Endothelial cell of umbilical vein (primary cell): ENCODE results near the gene SOHLH1. TPM values are rescaled to one million over a fixed set of nuclear protein-coding genes. Genes with fewer than 3 reads are reported as not detected.

Experiments
- BruUV-seq: library from RNA; stranded (reverse); fragments of 400-500 nt; replicated peaks from 2 replicates; lab custom pipeline; 2021; lab: Mats Ljungman, UMichigan
- CTCF ChIA-PET: fragments of 300-600, 350-600 bp; sonication (Branson Sonifier 250); formaldehyde crosslinking; loops from one replicate; lab custom pipeline; 2021; ENCODE audit warnings: antibody characterized with exemption, inconsistent platforms; lab: Charles Lee
- POLR2A ChIA-PET: fragments of 300-600, 350-600 bp; sonication (Branson Sonifier 250); formaldehyde crosslinking; loops from one replicate; lab custom pipeline; 2021; ENCODE audit warnings: antibody characterized with exemption, inconsistent platforms; lab: Charles Lee
- DNase-seq: peaks from one replicate; pipeline ENCODE4 v3.0.0-alpha.2; 2011; ENCODE audit warnings: low read depth, low spot score
- FAIRE-seq: peaks from 2 replicates; lab custom pipeline; 2011; peaks lifted over from hg19 to GRCh38; lab: Jason Lieb, UNC
- H2AFZ ChIP-seq: 2 replicates; pipeline ENCODE4 v1.6.0; 2012; ENCODE audit warnings: low read depth, low read length, control low read depth, inconsistent platforms
- H3K27ac ChIP-seq: 2 replicates; pipeline ENCODE4 v1.5.1; 2011; ENCODE audit warnings: low read depth, mild to moderate bottlenecking, control low read depth, low read length, moderate library complexity; ENCODE audit not compliant: insufficient read depth
- H3K27me3 ChIP-seq, 2 experiments: 2 replicates each; pipeline versions ENCODE4 v1.6.0 to v1.6.1; 2011; ENCODE audit warnings: low read length in 2 of 2, mixed read lengths in 1 of 2; ENCODE audit not compliant: control insufficient read depth in 2 of 2, insufficient read depth in 2 of 2
- H3K36me3 ChIP-seq, 2 experiments: 2 replicates in 1 of 2; 3 replicates in 1 of 2; pipeline ENCODE4 v1.5.1; 2011; ENCODE audit warnings: low read length in 2 of 2, mild to moderate bottlenecking in 1 of 2, moderate library complexity in 1 of 2; ENCODE audit not compliant: control insufficient read depth in 2 of 2, insufficient read depth in 2 of 2; ENCODE audit errors: extremely low read depth in 1 of 2
- H3K4me1 ChIP-seq: 3 replicates; pipeline ENCODE4 v1.5.1; 2011; ENCODE audit warnings: mild to moderate bottlenecking, low read length; ENCODE audit not compliant: control insufficient read depth, insufficient read depth; ENCODE audit errors: extremely low read depth
- H3K4me2 ChIP-seq: 2 replicates; pipeline ENCODE4 v1.6.1; 2011; ENCODE audit warnings: low read length, control low read depth, mixed read lengths; ENCODE audit not compliant: insufficient read depth
- H3K4me3 ChIP-seq, 3 experiments: fragments of 200-600 bp in 1 of 3; sonication (generic), shearing (Covaris generic) in 1 of 3; replicated peaks in 1 of 3; 2 replicates each; pipeline ENCODE4 v1.5.1; 2011 to 2016; ENCODE audit warnings: control low read depth in 3 of 3, low read length in 3 of 3, mild to moderate bottlenecking in 2 of 3, inconsistent platforms in 1 of 3, low read depth in 1 of 3, moderate library complexity in 1 of 3; ENCODE audit not compliant: insufficient read depth in 1 of 3
- H3K79me2 ChIP-seq: 2 replicates; pipeline ENCODE4 v1.6.0; 2012; ENCODE audit warnings: low read length, inconsistent platforms; ENCODE audit not compliant: control insufficient read depth, insufficient read depth
- H3K9ac ChIP-seq: replicated peaks from 2 replicates; pipeline ENCODE3; 2011; ENCODE audit warnings: low read length, control low read depth; ENCODE audit not compliant: insufficient read depth; ENCODE audit errors: extremely low read depth
- H3K9me1 ChIP-seq: replicated peaks from 3 replicates; pipeline ENCODE4 v1.6.0; 2011; ENCODE audit warnings: mild to moderate bottlenecking, low read length; ENCODE audit not compliant: control insufficient read depth, insufficient read depth; ENCODE audit errors: extremely low read depth
- H3K9me3 ChIP-seq: replicated peaks from 2 replicates; pipeline ENCODE4 v1.5.1; 2012; ENCODE audit warnings: low read length, inconsistent platforms; ENCODE audit not compliant: control insufficient read depth, insufficient read depth
- H4K20me1 ChIP-seq: replicated peaks from 2 replicates; pipeline ENCODE3; 2011; ENCODE audit warnings: mild to moderate bottlenecking, low read length; ENCODE audit not compliant: control insufficient read depth, insufficient read depth; ENCODE audit errors: extremely low read depth
- EZH2 ChIP-seq: IDR thresholded peaks from 2 replicates; pipeline ENCODE4 v1.6.1; 2012; ENCODE audit warnings: borderline replicate concordance, low read depth, mild to moderate bottlenecking, moderate library complexity, low read length, inconsistent platforms; ENCODE audit not compliant: severe bottlenecking
- FOS ChIP-seq: IDR thresholded peaks from 2 replicates; pipeline ENCODE4 v1.6.1; 2011; ENCODE audit warnings: mild to moderate bottlenecking, low read length, moderate library complexity, borderline replicate concordance; ENCODE audit not compliant: insufficient read depth
- GATA2 ChIP-seq: IDR thresholded peaks from 2 replicates; pipeline ENCODE4 v1.7.0; 2011; ENCODE audit warnings: low read depth, mild to moderate bottlenecking, moderate library complexity, mixed read lengths, low read length; ENCODE audit not compliant: insufficient read length, insufficient read depth
- JUN ChIP-seq: IDR thresholded peaks from 2 replicates; pipeline ENCODE4 v1.6.1; 2011; ENCODE audit warnings: borderline replicate concordance, low read depth; ENCODE audit not compliant: insufficient read length, insufficient read depth
- MAX ChIP-seq: IDR thresholded peaks from 2 replicates; pipeline ENCODE4 v1.6.1; 2011; ENCODE audit not compliant: insufficient read depth, insufficient read length
- MYC ChIP-seq: IDR thresholded peaks from one replicate; pipeline ENCODE4 v1.6.1; 2011; ENCODE audit warnings: mild to moderate bottlenecking, low read depth, low read length
- POLR2A ChIP-seq: IDR thresholded peaks from 2 replicates; pipeline ENCODE4 v1.6.1; 2012; ENCODE audit warnings: low read depth, mild to moderate bottlenecking, control low read depth, low read length
- POLR2AphosphoS5 ChIP-seq: IDR thresholded peaks from 2 replicates; pipeline ENCODE4 v1.6.1; 2012; ENCODE audit warnings: low read depth, mild to moderate bottlenecking, control low read depth, low read length, moderate library complexity; ENCODE audit not compliant: insufficient read depth
- dilution Hi-C: fragments of 300-500 bp; cut with MboI; formaldehyde crosslinking; loops from one replicate; pipeline ENCODE4 v1.15.0; 2019; ENCODE audit warnings: low sequenced_read_pairs; ENCODE audit not compliant: extremely low pct_ligation_motif_present
- intact Hi-C: fragments of 100-400 bp; cut with micrococcal nuclease; formaldehyde crosslinking; loops from one replicate; pipeline ENCODE4 v1.10.0; 2022
- polyA plus RNA-seq, 4 experiments: library from polyadenylated mRNA; depleted of rRNA in 3 of 4; stranded (reverse) in 3 of 4; unstranded in 1 of 4; fragments of >200 nt; gene quantifications; 2 replicates each; pipeline versions ENCODE4 v1.2.1 to v1.2.3, GENCODE V29; 2011 to 2012; ENCODE audit warnings: missing spikeins in 1 of 4
- total RNA-seq: library from RNA; stranded (reverse); gene quantifications from 2 replicates; pipeline ENCODE4 v1.2.3, GENCODE V29; 2021

The SOHLH1 gene
- total and polyA plus RNA-seq, 2 donors (not counting 3 experiments of a cell fraction or from before 2014, with no cell fraction given), result not detected

GRCh38 chr9:135664801-135665794 is 34.2 kb downstream of the SOHLH1 start:
- H3K9me3 ChIP-seq, result no peaks in the 10 kb centered on the region
- no peak overlapping the region for H2AFZ ChIP-seq
- no peaks in the 10 kb centered on the region for H3K9me1 ChIP-seq
- no peak overlapping the region for H3K4me3 ChIP-seq
- BruUV-seq, result no TSS peak
- H3K4me2 ChIP-seq, result no peak overlapping the region
- dilution Hi-C loops, result no loop called here
- H4K20me1 ChIP-seq, result no peaks in the 10 kb centered on the region
- H3K36me3 ChIP-seq, result no peaks in the 10 kb centered on the region
- DNase-seq, result no peak
- no peaks in the 10 kb centered on the region for H3K27me3 ChIP-seq
- H3K4me1 ChIP-seq, result no peaks in the 10 kb centered on the region
- no peak for FAIRE-seq
- H3K27ac ChIP-seq, result no peak overlapping the region
- no peak overlapping the region for H3K9ac ChIP-seq
- H3K79me2 ChIP-seq, result no peaks in the 10 kb centered on the region
- ChIA-PET POLR2A (no interaction called here), CTCF (no interaction called here)
- TF ChIP-seq MAX, result no peak
- TF ChIP-seq POLR2A, result no peak
- no peak for TF ChIP-seq JUN
- no peak for TF ChIP-seq GATA2
- TF ChIP-seq MYC, result no peak
- no peak for TF ChIP-seq FOS
- no peak for TF ChIP-seq EZH2
- no peak for TF ChIP-seq POLR2AphosphoS5
- intact Hi-C loops, result no loop called here
